Chondrocyte (in vitro differentiated cells): ENCODE results near the gene SAPCD2. TPM values are rescaled to one million over a fixed set of nuclear protein-coding genes. Genes with fewer than 3 reads are reported as not detected.
"Not testable (repeated sequence)": the region's sequence is repeated elsewhere in the genome, so short reads cannot be mapped to it uniquely, and the experiment has no call there.

Experiments
- DNase-seq: peaks from one replicate; pipeline ENCODE4 v3.0.0; 2021; ENCODE audit warnings: mixed read lengths, low spot score
- H3K27ac Mint-ChIP-seq: one replicate; pipeline ENCODE4 v1.8.0; 2021; ENCODE audit warnings: mild to moderate bottlenecking, moderate library complexity, mixed read lengths; ENCODE audit not compliant: unreplicated experiment
- H3K27me3 Mint-ChIP-seq: 2 replicates; pipeline ENCODE4 v1.8.0; 2021; ENCODE audit warnings: low read depth, mixed read lengths
- H3K36me3 Mint-ChIP-seq: 2 replicates; pipeline ENCODE4 v1.8.0; 2021; ENCODE audit warnings: low read depth, mixed read lengths
- H3K4me1 Mint-ChIP-seq: 2 replicates; pipeline ENCODE4 v1.8.0; 2021; ENCODE audit warnings: low read depth, mild to moderate bottlenecking, mixed read lengths
- H3K4me3 Mint-ChIP-seq: one replicate; pipeline ENCODE4 v1.8.0; 2021; ENCODE audit warnings: mild to moderate bottlenecking, moderate library complexity, mixed read lengths; ENCODE audit not compliant: unreplicated experiment
- H3K9me3 Mint-ChIP-seq: 2 replicates; pipeline ENCODE4 v1.8.0; 2021; ENCODE audit warnings: low read depth, mixed read lengths
- total RNA-seq: library from RNA; stranded (reverse); gene quantifications from 3 replicates; pipeline ENCODE4 v1.2.1, GENCODE V29; 2021
- TF ChIP-seq, protein P1 (sequence below): fragments of 200-600 bp; sonication (generic); IDR thresholded peaks from 2 replicates; pipeline ENCODE4 v1.5.0; 2021; ENCODE audit warnings: antibody characterized with exemption, mild to moderate bottlenecking, moderate library complexity

SAPCD2 gene
- total RNA-seq, 1 donor from 2014 or later = 2.5 TPM

GRCh38 chr9:137064027-137064879 lies 6.1 kb downstream of the SAPCD2 start:
- no peaks in the 10 kb centered on the region for H3K27me3 Mint-ChIP-seq
- TF ChIP-seq, protein P1, sequence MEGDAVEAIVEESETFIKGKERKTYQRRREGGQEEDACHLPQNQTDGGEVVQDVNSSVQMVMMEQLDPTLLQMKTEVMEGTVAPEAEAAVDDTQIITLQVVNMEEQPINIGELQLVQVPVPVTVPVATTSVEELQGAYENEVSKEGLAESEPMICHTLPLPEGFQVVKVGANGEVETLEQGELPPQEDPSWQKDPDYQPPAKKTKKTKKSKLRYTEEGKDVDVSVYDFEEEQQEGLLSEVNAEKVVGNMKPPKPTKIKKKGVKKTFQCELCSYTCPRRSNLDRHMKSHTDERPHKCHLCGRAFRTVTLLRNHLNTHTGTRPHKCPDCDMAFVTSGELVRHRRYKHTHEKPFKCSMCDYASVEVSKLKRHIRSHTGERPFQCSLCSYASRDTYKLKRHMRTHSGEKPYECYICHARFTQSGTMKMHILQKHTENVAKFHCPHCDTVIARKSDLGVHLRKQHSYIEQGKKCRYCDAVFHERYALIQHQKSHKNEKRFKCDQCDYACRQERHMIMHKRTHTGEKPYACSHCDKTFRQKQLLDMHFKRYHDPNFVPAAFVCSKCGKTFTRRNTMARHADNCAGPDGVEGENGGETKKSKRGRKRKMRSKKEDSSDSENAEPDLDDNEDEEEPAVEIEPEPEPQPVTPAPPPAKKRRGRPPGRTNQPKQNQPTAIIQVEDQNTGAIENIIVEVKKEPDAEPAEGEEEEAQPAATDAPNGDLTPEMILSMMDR = peak; percentile 92
- DNase-seq = no peak
- no peaks in the 10 kb centered on the region for H3K9me3 Mint-ChIP-seq
- H3K36me3 Mint-ChIP-seq = no peaks in the 10 kb centered on the region
- H3K4me3 Mint-ChIP-seq = no peak overlapping the region
- H3K27ac Mint-ChIP-seq = no peak overlapping the region
- H3K4me1 Mint-ChIP-seq = peaks cover 6% of the 10 kb centered on the region

- H3K36me3 Mint-ChIP-seq = no peaks in the 10 kb centered on the region
- H3K4me1 Mint-ChIP-seq = peaks cover 6% of the 10 kb centered on the region
- H3K9me3 Mint-ChIP-seq = no peaks in the 10 kb centered on the region
- DNase-seq = no peak
- H3K27ac Mint-ChIP-seq = no peak overlapping the region
- no peak overlapping the region for H3K4me3 Mint-ChIP-seq
- no peaks in the 10 kb centered on the region for H3K27me3 Mint-ChIP-seq
- TF ChIP-seq, protein P1 = no peak
Observed at GRCh38 chr9:137063311-137064026, 6.9 kb downstream of the SAPCD2 start.

- not testable (repeated sequence) for H3K27me3 Mint-ChIP-seq, H3K36me3 Mint-ChIP-seq, H3K4me3 Mint-ChIP-seq, DNase-seq, H3K27ac Mint-ChIP-seq, H3K9me3 Mint-ChIP-seq, H3K4me1 Mint-ChIP-seq
Observed at GRCh38 chr9:137062798-137063197, 7.6 kb downstream of the SAPCD2 start.

DNA sequence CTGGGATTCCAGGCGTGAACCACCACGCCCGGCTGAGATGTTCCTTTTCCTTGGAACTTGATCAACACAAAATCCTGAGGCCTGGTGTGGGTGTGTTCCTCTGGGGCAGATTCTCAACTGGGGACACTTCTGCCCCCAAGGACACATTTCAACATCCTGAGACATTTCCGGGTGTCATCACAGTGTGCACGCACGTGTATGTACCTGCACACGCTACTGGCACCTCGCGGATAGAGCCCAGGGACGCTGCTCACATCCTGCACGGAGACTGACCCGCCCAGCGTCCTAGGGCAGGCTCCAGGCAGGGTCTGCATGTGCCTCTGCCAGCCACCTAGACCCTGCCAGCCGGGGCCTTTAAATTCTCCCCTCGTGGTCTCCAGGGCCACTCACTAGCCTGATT lies 8.0 kb downstream of the SAPCD2 start:
- no peak for DNase-seq
- no peaks in the 10 kb centered on the region for H3K36me3 Mint-ChIP-seq
- H3K27me3 Mint-ChIP-seq = no peaks in the 10 kb centered on the region
- TF ChIP-seq, protein P1 = no peak
- H3K4me1 Mint-ChIP-seq = peaks cover 4% of the 10 kb centered on the region
- no peak overlapping the region for H3K27ac Mint-ChIP-seq
- no peak overlapping the region for H3K4me3 Mint-ChIP-seq
- H3K9me3 Mint-ChIP-seq = no peaks in the 10 kb centered on the region

DNA sequence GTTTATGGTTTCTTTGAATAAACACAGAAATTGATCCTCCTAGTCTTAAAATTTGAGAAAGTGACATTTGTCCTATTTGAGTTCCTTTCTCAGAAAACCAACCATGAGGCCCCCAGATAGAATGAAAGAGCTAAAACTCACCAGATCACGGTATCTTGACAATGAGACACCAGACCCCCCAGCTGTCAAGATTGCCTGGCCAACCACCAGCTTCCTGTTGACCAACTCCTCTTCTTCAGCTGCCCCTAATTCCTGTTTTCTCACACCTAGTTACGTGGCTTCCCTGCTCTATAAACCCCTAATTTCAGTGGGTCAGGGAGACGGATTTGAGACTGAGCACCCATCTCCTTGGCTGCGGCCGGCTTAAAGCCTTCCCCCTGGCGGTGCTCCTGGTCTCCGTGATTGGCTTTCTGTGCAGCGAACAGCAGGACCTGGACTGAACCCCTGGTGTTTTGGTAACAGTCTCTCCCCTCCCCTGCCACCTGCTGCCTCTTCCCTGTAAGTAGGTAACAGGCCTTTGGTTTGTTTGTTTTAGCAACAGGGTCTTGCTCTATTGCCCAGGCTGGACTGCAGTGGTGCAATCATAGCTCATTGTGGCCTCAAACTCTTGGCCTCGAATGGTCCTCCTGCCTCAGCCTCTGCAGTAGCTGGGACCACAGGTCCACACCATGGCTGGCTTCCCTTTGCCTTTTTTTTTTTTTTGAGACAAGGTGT lies 11.7 kb downstream of the SAPCD2 start:
- TF ChIP-seq, protein P1 = no peak
- Mint-ChIP-seq H3K27me3 (no peaks in the 10 kb centered on the region), H3K4me3 (no peak overlapping the region), H3K4me1 (peaks cover 9% of the 10 kb centered on the region), H3K36me3 (no peaks in the 10 kb centered on the region), H3K27ac (no peak overlapping the region), H3K9me3 (no peaks in the 10 kb centered on the region)
- no peak for DNase-seq
